GM23338 (cell line): ENCODE results near the gene ST7L. TPM values are rescaled to one million over a fixed set of nuclear protein-coding genes. Genes with fewer than 3 reads are reported as not detected.

Experiments
- ATAC-seq: fragments of 200-7000 bp; cut with Tn5 transposase; 3 replicates; pipeline ENCODE4 v1.9.1; 2020
- DNase-seq: peaks from one replicate; pipeline ENCODE4 v3.0.0-alpha.2; 2015; ENCODE audit warnings: low spot score
- H2AFZ ChIP-seq: fragments of 200-600 bp; sonication (generic); 2 replicates; pipeline ENCODE4 v1.8.0; 2016; ENCODE audit warnings: antibody characterized with exemption, mild to moderate bottlenecking, moderate library complexity
- H3F3A ChIP-seq: fragments of 200-600 bp; sonication (generic); replicated peaks from 2 replicates; pipeline ENCODE4 v1.8.0; 2017; ENCODE audit warnings: antibody characterized with exemption, mixed run types, low read depth
- H3K27ac ChIP-seq: fragments of 200-600 bp; sonication (generic); 2 replicates; pipeline ENCODE4 v1.6.1; 2016; ENCODE audit warnings: low read depth
- H3K27me3 ChIP-seq: fragments of 200-600 bp; sonication (generic); 2 replicates; pipeline ENCODE4 v1.8.0; 2016; ENCODE audit warnings: mild to moderate bottlenecking, mixed run types, moderate library complexity; ENCODE audit not compliant: insufficient read depth
- H3K36me3 ChIP-seq: fragments of 200-600 bp; sonication (generic); 2 replicates; pipeline ENCODE4 v1.8.0; 2016; ENCODE audit warnings: mild to moderate bottlenecking; ENCODE audit not compliant: insufficient read depth
- H3K4me1 ChIP-seq: fragments of 200-600 bp; sonication (generic); 2 replicates; pipeline ENCODE4 v1.8.0; 2016; ENCODE audit warnings: mild to moderate bottlenecking, moderate library complexity; ENCODE audit not compliant: insufficient read depth
- H3K4me2 ChIP-seq: fragments of 200-600 bp; sonication (generic); 2 replicates; pipeline ENCODE4 v1.7.1; 2017; ENCODE audit warnings: mixed run types
- H3K4me3 ChIP-seq: fragments of 200-600 bp; sonication (generic); 2 replicates; pipeline ENCODE4 v1.6.1; 2016; ENCODE audit warnings: mixed run types
- H3K79me2 ChIP-seq: fragments of 200-600 bp; sonication (generic); replicated peaks from 2 replicates; pipeline ENCODE4 v1.8.0; 2017; ENCODE audit warnings: mild to moderate bottlenecking; ENCODE audit not compliant: insufficient read depth
- H3K9me2 ChIP-seq: fragments of 200-600 bp; sonication (generic); 2 replicates; pipeline ENCODE4 v1.8.0; 2017; ENCODE audit not compliant: insufficient read depth
- H4K20me1 ChIP-seq: fragments of 200-600 bp; sonication (generic); replicated peaks from 2 replicates; pipeline ENCODE4 v1.8.0; 2017; ENCODE audit warnings: mild to moderate bottlenecking; ENCODE audit not compliant: insufficient read depth
- H3K27ac Mint-ChIP-seq: 2 replicates; pipeline ENCODE4 v1.8.0; 2020; ENCODE audit warnings: inconsistent platforms, mild to moderate bottlenecking, moderate library complexity, mixed read lengths
- H3K27me3 Mint-ChIP-seq: 3 replicates; pipeline ENCODE4 v1.8.0; 2022; ENCODE audit warnings: low read depth, mild to moderate bottlenecking, moderate library complexity, mixed read lengths, inconsistent platforms; ENCODE audit not compliant: insufficient read depth, poor library complexity
- H3K36me3 Mint-ChIP-seq: 3 replicates; pipeline ENCODE4 v1.8.0; 2021; ENCODE audit warnings: low read depth, mild to moderate bottlenecking, inconsistent platforms, moderate library complexity, mixed read lengths
- H3K4me1 Mint-ChIP-seq: 3 replicates; pipeline ENCODE4 v1.8.0; 2020; ENCODE audit warnings: mild to moderate bottlenecking, inconsistent platforms, mixed read lengths
- H3K4me3 Mint-ChIP-seq: 3 replicates; pipeline ENCODE4 v1.8.0; 2021; ENCODE audit warnings: moderate library complexity, mild to moderate bottlenecking, inconsistent platforms, mixed read lengths
- H3K9me3 Mint-ChIP-seq: 3 replicates; pipeline ENCODE4 v1.8.0; 2020; ENCODE audit warnings: moderate library complexity, mild to moderate bottlenecking, inconsistent platforms, mixed read lengths
- CREB1 ChIP-seq: fragments of 250-450 bp; sonication (Bioruptor Pico); IDR thresholded peaks from 2 replicates; pipeline ENCODE4 v1.5.0; 2020; ENCODE audit warnings: low read depth, mild to moderate bottlenecking, moderate library complexity
- CTCF ChIP-seq, 2 experiments: fragments of 200-600 bp in 1 of 2; sonication (generic) in 1 of 2; conservative IDR thresholded peaks; 2 replicates each; pipeline versions ENCODE4 v1.5.1 to v1.6.1; 2016 to 2017; ENCODE audit warnings: antibody characterized with exemption in 2 of 2, low read depth in 2 of 2, mild to moderate bottlenecking in 2 of 2, moderate library complexity in 1 of 2
- ETS1 ChIP-seq: IDR thresholded peaks from 2 replicates; pipeline ENCODE4 v1.6.1; 2016; ENCODE audit warnings: antibody characterized with exemption
- EZH2phosphoT487 ChIP-seq: fragments of 200-600 bp; sonication (generic); IDR thresholded peaks from one replicate; pipeline ENCODE4 v1.8.1; 2018; ENCODE audit warnings: antibody characterized with exemption; ENCODE audit not compliant: unreplicated experiment
- JUNB ChIP-seq: IDR thresholded peaks from one replicate; pipeline ENCODE4 v1.6.1; 2016; ENCODE audit warnings: antibody characterized with exemption; ENCODE audit not compliant: unreplicated experiment
- NANOG ChIP-seq: IDR thresholded peaks from 2 replicates; pipeline ENCODE4 v1.6.1; 2016; ENCODE audit warnings: antibody characterized with exemption, borderline replicate concordance
- REST ChIP-seq: IDR thresholded peaks from one replicate; pipeline ENCODE4 v1.6.1; 2018; ENCODE audit warnings: antibody characterized with exemption; ENCODE audit not compliant: unreplicated experiment
- STAT1 ChIP-seq: IDR thresholded peaks from one replicate; pipeline ENCODE4 v1.6.1; 2016; ENCODE audit warnings: antibody characterized with exemption; ENCODE audit not compliant: unreplicated experiment
- ZNF114 ChIP-seq: fragments of 250-450 bp; sonication (Bioruptor Pico); IDR thresholded peaks from 2 replicates; pipeline ENCODE4 v1.5.0; 2020; ENCODE audit warnings: mild to moderate bottlenecking, moderate library complexity
- ZNF331 ChIP-seq: fragments of 250-450 bp; sonication (Bioruptor Pico); IDR thresholded peaks from 2 replicates; pipeline ENCODE4 v1.5.0; 2020; ENCODE audit warnings: low read depth, mild to moderate bottlenecking, moderate library complexity
- polyA plus RNA-seq: library from polyadenylated mRNA; unstranded; fragments of >200 nt; fragmentation: Nextera tagmentation; extraction: Ambion mirVana; gene quantifications from 2 replicates; pipeline ENCODE4 v1.2.1, GENCODE V29; 2016
- total RNA-seq: library from RNA; depleted of rRNA; stranded (reverse); fragments of >200 nt; shearing (Covaris generic); gene quantifications from 2 replicates; pipeline ENCODE4 v1.2.3, GENCODE V29; 2014

Gene ST7L
- total and polyA plus RNA-seq, 2 experiments from 2014 or later: 18.2 to 21.0 TPM

GRCh38 chr1:112636597-112637253 lies 17.8 kb upstream of the ST7L start:
- no peak overlapping the region for H3K27ac Mint-ChIP-seq
- no peak for ATAC-seq
- no peak overlapping the region for H3K27ac ChIP-seq

GRCh38 chr1:112636056-112636455 lies 17.1 kb upstream of the ST7L start:
- Histone ChIP-seq H3K9me2 (no peaks in the 10 kb centered on the region), H3K4me1 (peaks cover 4% of the 10 kb centered on the region; the same call in 1 of the 2 replicates), H3K36me3 (peaks cover 5% of the 10 kb centered on the region), H3K4me2 (no peak overlapping the region), H4K20me1 (peaks cover 39% of the 10 kb centered on the region), H3K27ac (no peak overlapping the region; the same call in 1 of the 2 replicates), H3F3A (0 out of 2 replicates have a peak, but pooled peaks cover 5% of the 10 kb centered on the region), H2AFZ (no peak overlapping the region), H3K27me3 (no peaks in the 10 kb centered on the region), H3K4me3 (no peak overlapping the region), H3K79me2 (peaks cover 91% of the 10 kb centered on the region)
- H3K4me1 Mint-ChIP-seq: no peaks in the 10 kb centered on the region; the same call in 2 of the 3 replicates
- DNase-seq (no peak), ATAC-seq (no peak)
- no peak overlapping the region for H3K27ac Mint-ChIP-seq
- H3K9me3 Mint-ChIP-seq: peaks cover 6% of the 10 kb centered on the region; the same call in 2 of the 3 replicates
- no peaks in the 10 kb centered on the region for H3K27me3 Mint-ChIP-seq
- H3K4me3 Mint-ChIP-seq: no peak overlapping the region
- H3K36me3 Mint-ChIP-seq: peaks cover 11% of the 10 kb centered on the region
- TF ChIP-seq EZH2phosphoT487: no peak
- TF ChIP-seq STAT1: no peak
- TF ChIP-seq CTCF (conservative IDR thresholded peaks at IDR 0.05; ENCODE audit: low read depth in 2 of 2): no peak
- TF ChIP-seq ETS1: no peak
- TF ChIP-seq ZNF331 (CRISPR knock-in tag): no peak
- TF ChIP-seq JUNB: no peak
- TF ChIP-seq ZNF114: no peak

More at GRCh38 chr1:112636597-112637253, 17.8 kb upstream of the ST7L start:
- Histone ChIP-seq H3F3A (0 out of 2 replicates have a peak, but pooled peaks cover 5% of the 10 kb centered on the region), H3K4me2 (no peak overlapping the region), H3K36me3 (peaks cover 5% of the 10 kb centered on the region), H3K79me2 (peaks cover 91% of the 10 kb centered on the region), H3K9me2 (no peaks in the 10 kb centered on the region), H4K20me1 (peaks cover 39% of the 10 kb centered on the region), H3K4me1 (peaks cover 4% of the 10 kb centered on the region; the same call in 1 of the 2 replicates), H3K27me3 (no peaks in the 10 kb centered on the region), H2AFZ (no peak overlapping the region), H3K4me3 (no peak overlapping the region)
- Mint-ChIP-seq H3K9me3 (peaks cover 6% of the 10 kb centered on the region; the same call in 2 of the 3 replicates), H3K27me3 (no peaks in the 10 kb centered on the region), H3K36me3 (peaks cover 11% of the 10 kb centered on the region), H3K4me1 (no peaks in the 10 kb centered on the region; the same call in 2 of the 3 replicates), H3K4me3 (no peak overlapping the region)
- DNase-seq: no peak
- no peak for TF ChIP-seq ZNF331 (CRISPR knock-in tag)
- TF ChIP-seq NANOG: no peak
- TF ChIP-seq REST: no peak
- TF ChIP-seq CREB1 (CRISPR knock-in tag): no peak
